GM21619 (cell line): ENCODE measurements around the gene MAPRE2.

Experiments
- ATAC-seq: cut with Tn5 transposase; IDR thresholded peaks from one replicate; pipeline ENCODE4 v1.9.1; 2021; ENCODE audit not compliant: unreplicated experiment

MAPRE2 gene

DNA sequence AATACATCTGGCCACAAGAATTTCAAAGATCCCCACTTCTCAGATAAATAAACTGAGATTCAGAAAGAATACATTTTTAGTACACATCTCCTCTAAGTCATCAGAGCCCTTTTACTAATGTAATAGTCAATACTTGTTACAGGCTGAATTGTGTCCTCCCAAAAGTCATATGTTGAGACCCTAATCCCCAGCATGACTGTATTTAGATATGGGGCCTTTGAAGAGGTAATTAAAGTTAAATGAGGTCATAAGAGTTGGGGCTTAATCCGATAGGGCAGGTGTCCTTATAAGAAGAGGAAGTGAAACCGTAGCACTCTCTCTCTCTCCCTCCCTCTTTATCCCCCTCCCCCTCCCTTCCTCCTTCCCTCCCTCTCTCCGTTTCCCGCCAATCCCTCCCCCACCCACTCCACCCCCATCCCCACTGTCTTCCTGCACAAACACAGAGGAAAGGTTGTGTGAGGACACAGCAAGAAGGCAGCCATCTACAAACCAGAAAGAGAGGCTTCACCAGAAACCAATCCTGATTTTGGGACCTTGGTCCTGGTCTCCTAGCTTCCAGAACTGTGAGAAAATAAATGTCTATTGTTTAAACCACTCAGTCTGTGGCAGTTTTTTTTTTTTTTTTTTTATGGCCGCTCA, 133.0 kb downstream of the MAPRE2 start:
- ATAC-seq = peak; percentile 89

DNA sequence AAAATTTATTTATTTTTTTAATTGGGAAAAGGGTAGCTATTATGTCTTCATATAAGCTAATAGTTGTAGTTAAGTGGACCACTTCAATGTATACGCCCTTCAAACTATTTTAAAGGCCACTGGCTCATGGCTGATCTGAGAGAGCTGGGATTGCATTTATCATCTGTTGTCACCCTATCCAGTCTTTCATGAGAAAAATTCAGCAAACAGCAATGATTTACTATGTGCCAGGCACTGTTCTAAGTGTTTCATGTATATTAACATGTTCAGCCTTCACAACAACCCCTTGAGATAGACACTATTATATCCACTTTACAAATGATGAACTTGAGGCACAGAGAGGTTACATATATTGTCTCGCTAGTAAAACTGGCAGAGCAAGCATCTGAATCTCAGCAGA, 133.5 kb downstream of the MAPRE2 start:
- ATAC-seq = no peak

DNA sequence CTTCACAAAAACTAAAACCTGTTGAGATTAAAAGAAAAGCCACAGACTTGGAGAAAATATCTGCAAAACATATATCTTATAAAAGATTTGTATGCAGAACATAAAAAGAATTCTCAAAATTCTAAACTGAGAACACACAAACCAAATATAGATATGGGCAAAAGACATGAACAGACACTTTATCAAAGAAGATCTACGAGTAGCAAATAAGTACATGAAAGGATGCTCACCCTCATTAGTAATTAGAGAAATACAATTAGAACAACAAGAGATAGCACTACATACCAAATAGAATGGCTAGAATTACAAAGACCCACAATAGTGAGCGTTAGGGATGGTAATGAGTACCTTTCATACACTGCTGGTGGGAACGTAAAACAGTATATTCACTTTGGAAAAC, 135.7 kb downstream of the MAPRE2 start:
- ATAC-seq = no peak

DNA sequence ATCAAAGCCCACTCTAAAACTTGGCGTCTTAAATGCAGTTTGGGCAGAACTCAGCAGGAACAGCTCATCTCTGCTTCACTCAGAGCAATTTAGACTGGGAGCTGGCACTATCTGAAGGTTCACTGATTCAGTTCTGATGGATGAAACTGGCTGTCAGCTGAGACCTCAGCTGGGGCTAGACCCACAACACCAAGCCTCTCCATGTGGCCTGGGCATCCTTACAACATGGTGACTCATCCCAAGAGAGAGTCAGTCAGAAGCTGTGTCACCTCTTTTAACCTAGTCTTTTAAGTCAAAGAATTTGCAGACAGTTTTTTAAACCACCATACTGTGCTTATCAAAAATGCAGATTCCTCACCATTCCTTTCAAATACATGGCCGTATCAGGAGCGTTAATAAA, 137.0 kb downstream of the MAPRE2 start:
- ATAC-seq = no peak

DNA sequence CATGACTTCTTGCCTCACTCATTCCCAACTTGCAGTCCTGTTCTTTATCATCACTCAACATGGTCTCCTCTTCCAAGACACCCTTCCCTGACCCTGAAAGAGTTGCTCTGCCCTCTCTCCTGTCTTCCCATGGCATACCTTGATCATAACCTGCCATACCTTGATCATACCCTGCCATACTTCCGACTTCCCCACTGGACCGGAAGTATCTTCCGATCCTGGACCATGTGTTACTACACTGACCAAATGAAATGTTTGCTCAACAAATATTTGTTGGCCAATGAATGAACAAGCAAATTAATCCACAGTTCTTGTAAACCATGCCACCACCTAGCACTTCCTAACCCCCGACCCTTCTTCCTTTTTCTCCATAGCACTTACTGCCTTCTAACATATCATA, 138.7 kb downstream of the MAPRE2 start:
- no peak for ATAC-seq

DNA sequence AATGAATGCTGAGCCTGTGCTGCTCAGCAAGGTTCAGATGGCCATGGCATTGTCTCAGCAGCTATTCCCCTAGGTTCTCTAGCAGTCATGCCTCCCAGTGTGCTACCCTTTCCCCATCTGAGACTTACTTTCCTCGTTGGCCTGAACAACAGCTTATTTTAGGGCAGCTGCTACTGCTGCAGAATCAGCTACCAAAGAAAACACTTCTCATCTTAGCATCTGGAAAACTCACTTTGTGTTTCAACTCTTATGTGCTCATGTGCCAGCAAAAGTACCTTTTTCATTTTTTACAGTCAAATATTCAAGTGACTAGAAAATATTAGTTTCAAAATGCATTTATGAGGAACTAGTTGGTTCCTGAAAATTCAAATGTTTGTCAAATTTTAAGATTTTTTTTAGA, 139.2 kb downstream of the MAPRE2 start:
- no peak for ATAC-seq

DNA sequence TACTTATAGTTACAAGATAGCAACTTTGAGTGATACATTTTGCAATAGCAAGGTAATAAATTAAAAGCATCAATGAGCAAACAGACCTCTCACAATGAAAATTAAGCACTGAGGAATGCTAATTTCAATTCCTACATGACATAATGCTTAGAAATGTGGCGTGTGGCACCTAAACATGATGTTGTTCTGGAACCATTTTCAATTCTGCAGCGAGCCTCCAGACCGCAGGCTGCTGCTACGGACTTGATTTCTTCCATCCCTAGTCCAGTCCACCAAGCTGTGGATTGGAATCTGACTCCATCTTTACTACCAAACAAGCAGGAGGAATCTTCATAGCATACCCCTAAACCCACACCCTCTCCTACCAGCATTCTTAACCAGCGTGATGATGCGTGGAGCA, 140.9 kb downstream of the MAPRE2 start:
- ATAC-seq = no peak

DNA sequence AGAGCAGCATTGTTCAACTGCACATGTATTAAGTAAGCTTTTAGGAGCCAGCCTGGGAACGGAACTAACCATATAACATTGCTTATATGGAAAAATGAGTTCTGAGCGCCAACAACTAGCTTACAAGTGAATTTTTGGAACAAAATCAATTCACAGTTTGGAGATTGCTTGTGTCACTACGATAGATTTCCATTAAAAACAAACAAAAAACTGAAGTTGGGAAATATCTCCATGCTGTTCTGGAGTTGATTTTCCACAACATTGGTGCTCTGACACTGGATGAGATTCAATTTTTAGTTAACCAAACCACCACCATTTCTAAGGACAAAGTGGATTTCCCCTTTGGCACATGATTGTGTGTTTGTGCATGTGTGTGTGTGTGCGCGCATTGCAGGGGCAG, 142.7 kb downstream of the MAPRE2 start:
- no peak for ATAC-seq

DNA sequence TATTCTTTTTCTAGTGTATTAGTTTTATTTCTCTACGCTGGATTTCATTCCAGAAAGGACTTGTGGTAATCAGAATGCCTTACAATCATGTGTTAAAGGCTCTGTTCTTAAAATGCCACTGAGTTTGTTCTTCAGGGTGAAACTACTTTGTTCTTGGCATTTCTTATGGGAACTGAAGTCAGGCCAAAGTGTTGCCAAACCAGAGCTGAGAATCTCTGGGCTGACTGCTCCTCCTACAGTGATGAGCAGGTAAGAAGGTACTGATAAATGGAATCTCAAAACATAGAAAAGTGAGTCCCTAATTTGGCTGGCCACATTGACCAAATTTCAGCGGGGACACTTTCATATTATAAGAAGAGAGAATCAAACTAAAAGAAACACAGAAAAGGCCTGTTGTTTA, 144.6 kb downstream of the MAPRE2 start:
- ATAC-seq = no peak

DNA sequence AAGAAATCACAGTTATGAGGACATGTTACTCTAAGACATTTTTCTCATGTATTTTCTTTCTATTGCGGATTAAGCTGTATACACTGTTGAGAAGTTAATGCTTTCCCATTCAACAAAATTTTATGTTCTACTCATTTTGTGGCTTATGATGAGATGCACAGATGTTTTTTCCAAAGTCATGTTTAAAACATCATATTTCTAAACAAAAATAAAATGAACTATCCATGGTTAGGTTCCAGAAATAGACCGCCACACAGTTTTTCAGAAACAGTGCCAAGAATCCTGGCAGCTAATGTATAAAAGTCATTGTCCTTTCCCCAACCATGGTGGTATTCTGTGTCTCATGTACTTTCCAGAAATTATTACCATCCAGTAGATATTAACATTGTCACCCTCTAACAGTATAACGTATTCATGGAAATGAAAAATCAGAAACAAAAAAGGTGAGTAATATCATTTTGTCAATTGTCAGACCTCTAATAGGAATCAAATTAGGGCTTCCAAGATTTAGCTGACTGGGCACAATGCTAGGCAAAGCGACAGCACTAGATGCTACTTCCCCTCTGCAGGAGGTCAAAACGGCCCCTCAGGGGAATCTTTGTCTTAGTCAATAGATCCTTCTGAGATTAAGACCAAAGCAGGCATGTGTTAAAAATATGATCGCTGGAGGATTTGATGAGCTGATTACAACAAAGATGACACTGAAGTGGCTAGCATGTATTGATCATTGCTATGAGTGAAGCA, 145.2 kb downstream of the MAPRE2 start:
- no peak for ATAC-seq

DNA sequence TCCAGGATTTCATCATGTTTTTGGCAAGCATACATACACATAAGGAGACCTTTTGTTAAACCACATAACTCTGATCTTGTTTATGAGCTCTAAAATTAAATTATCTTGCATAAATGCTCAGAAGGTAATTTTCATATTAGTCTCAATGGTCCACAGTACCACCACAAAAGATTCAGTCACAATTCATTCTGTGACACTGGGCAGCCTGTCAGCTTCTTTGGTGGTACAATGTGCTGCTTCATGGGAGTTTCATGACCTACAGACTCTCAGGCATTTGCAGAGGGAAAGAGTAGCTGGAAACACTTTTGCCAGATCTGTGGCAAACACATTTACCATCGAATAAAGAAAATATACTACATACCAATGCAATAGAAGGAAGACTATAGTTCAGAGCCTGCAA, 148.3 kb downstream of the MAPRE2 start:
- no peak for ATAC-seq

DNA sequence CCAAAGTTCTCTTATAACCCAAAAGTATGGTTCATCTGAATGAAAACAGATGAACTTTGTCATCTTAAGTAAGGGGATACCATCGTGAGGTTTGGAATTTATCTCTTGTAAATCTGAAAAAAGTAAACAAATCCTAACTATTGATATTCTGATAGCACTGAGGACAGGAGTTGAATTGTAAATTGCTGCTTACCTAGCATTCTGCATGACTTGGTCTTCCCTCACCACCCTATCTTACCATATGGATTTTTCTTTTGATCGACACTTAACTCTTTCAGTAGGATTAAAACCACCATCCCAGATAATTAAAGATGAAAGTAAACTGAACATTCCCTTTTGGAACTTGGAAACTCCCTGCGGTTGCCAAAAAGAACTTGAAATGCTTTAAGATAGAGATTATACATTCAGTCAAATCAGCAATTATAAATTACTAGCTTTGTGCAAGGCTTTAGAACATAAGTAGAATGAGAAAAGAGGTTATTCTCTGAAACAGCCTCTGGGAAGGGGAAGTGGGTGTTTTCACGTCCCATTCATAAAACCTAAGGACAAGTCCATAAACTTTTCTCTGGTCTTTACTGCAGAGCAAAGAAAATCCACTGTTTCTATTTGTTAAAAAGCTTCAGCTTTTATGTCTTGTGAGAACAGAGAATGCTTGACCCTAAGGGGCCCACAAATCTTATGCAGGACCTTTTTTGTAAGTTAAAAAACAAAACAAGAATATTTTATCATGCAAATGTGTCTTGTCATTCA, 149.9 kb downstream of the MAPRE2 start:
- ATAC-seq = no peak

DNA sequence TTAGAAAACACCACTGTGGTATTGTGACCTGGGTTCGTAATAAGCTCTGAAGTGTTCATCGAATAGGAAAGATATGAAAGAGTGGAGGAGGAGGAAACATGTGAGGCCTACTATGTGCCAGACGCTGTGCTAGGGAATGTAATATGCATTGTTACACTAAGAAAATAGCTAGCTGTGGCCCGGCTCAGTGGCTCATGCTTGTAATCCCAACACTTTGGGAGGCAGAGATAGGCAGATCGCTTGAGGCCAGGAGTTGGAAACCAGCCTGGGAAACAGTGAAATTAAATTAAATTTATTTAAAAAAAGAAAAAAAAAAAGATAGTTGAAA, 150.4 kb downstream of the MAPRE2 start:
- no peak for ATAC-seq

DNA sequence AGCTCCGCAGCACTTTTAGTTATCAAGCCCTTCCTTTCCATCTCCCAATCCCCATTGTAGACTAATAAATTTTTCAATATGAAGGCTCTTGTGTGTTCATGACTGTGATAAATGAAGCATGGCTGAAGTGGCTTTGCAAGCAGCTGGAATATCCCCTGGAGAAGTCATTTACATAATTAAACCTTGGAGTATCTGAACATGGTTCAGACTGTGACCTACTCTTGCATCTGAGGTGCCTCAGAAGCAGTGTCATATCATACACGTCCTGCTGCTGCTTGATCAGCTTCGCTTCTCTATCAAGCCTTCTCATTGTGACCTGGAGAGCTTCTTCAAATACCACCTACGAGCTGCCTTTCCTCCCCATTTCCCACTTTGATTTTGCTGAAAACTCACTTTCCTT, 151.2 kb downstream of the MAPRE2 start:
- ATAC-seq = no peak
